ENCODE results near the gene TGFBR3. TPM values are rescaled to one million over a fixed set of nuclear protein-coding genes. Genes with fewer than 3 reads are reported as not detected.

Gene TGFBR3
- total and polyA plus RNA-seq, 2 of the 4 experiments (the other 2 are of a cell fraction): 3.0 to 11.3 TPM

Small RNA genes within 50 kb of the gene (microRNA-seq; reads per million reads assigned to microRNA genes)
- not detected for gene RN7SL653P (ENCODE audit: insufficient read depth, insufficient read length)

Small RNA genes within 50 kb of the gene (small RNA-seq; reads per million reads assigned to genes)
- 0 reads per million in 5 experiments for gene RN7SL653P

Other genes with a start within 250 kb of the TGFBR3 start
- not detected in 2 replicates for gene BRDT, start 63.2 kb upstream of the TGFBR3 start, total RNA-seq (2012; rRNA removed)
- gene BRDT, start 63.2 kb upstream of the TGFBR3 start, polyA plus RNA-seq (2012; rRNA removed): not detected in 2 replicates
- 1.8 and 3.6 TPM in 2 replicates for gene EPHX4, start 143.8 kb upstream of the TGFBR3 start, total RNA-seq (2012; rRNA removed)
- 1.7 and 2.8 TPM in 2 replicates for gene EPHX4, start 143.8 kb upstream of the TGFBR3 start, polyA plus RNA-seq (2012; rRNA removed)
- not detected in 2 replicates for gene SETSIP, start 189.3 kb upstream of the TGFBR3 start, total RNA-seq (2012; rRNA removed)
- gene SETSIP, start 189.3 kb upstream of the TGFBR3 start, polyA plus RNA-seq (2012; rRNA removed): not detected in 2 replicates
- gene BTBD8, start 194.2 kb upstream of the TGFBR3 start, total RNA-seq (2012; rRNA removed): 2.0 and 3.6 TPM in 2 replicates
- gene BTBD8, start 194.2 kb upstream of the TGFBR3 start, polyA plus RNA-seq (2012; rRNA removed): 0.62 and 0.94 TPM in 2 replicates